Activated T-cell treated with anti-CD3 and anti-CD28 coated beads for 48 hours (primary cell): ENCODE results near the gene CYTIP.

Source experiments
- DNase-seq: peaks from one replicate; pipeline ENCODE4 v3.0.0-alpha.2; 2020; ENCODE audit warnings: low read depth

CYTIP gene

GRCh38 chr2:157463002-157463401 is 19.1 kb upstream of the CYTIP start:
- DNase-seq, result no peak

- DNase-seq, result no peak
These were observed 17.0 kb upstream of the CYTIP start for GRCh38 chr2:157460897-157461296.

GRCh38 chr2:157460384-157460837 is 16.5 kb upstream of the CYTIP start:
- DNase-seq, result no peak

- DNase-seq, result no peak
These were observed 15.6 kb upstream of the CYTIP start for GRCh38 chr2:157459486-157459885.

GRCh38 chr2:157447741-157448140 is 3.9 kb upstream of the CYTIP start:
- no peak for DNase-seq

- DNase-seq, result no peak
These were observed 3.1 kb upstream of the CYTIP start for GRCh38 chr2:157447031-157447430.

GRCh38 chr2:157444641-157445040 is 752 bp upstream of the CYTIP start:
- DNase-seq, result no peak

GRCh38 chr2:157443090-157443489 is 799 bp downstream of the CYTIP start:
- no peak for DNase-seq

- no peak for DNase-seq
These were observed 1.3 kb downstream of the CYTIP start for GRCh38 chr2:157442636-157443035.

GRCh38 chr2:157442191-157442590 is 1.7 kb downstream of the CYTIP start:
- no peak for DNase-seq

GRCh38 chr2:157441072-157441454 is 2.8 kb downstream of the CYTIP start:
- DNase-seq, result no peak

- DNase-seq, result no peak
These were observed 3.4 kb downstream of the CYTIP start for GRCh38 chr2:157440404-157441071.

GRCh38 chr2:157439824-157440186 is 4.1 kb downstream of the CYTIP start:
- no peak for DNase-seq

GRCh38 chr2:157438863-157439823 is 4.7 kb downstream of the CYTIP start:
- no peak for DNase-seq

- DNase-seq, result no peak
These were observed 10.5 kb downstream of the CYTIP start for GRCh38 chr2:157433394-157433793.

GRCh38 chr2:157432475-157433106 is 11.3 kb downstream of the CYTIP start:
- DNase-seq, result no peak

- no peak for DNase-seq
These were observed 12.7 kb downstream of the CYTIP start for GRCh38 chr2:157431176-157431575.

- no peak for DNase-seq
These were observed 15.3 kb downstream of the CYTIP start for GRCh38 chr2:157428500-157429175.

- DNase-seq, result no peak
These were observed 16.0 kb downstream of the CYTIP start for GRCh38 chr2:157427922-157428303.

- no peak for DNase-seq
These were observed 16.6 kb downstream of the CYTIP start for GRCh38 chr2:157427003-157427921.

GRCh38 chr2:157426477-157426994 is 17.4 kb downstream of the CYTIP start:
- no peak for DNase-seq
